Measurements from ENCODE around the gene NPTN. TPM values are rescaled to one million over a fixed set of nuclear protein-coding genes. Genes with fewer than 3 reads are reported as not detected.

Gene NPTN
- total and polyA plus RNA-seq, 2 of the 13 experiments (the other 11 are each of a cell fraction or from before 2014, with no cell fraction given): 78.0 to 110 TPM

DNA sequence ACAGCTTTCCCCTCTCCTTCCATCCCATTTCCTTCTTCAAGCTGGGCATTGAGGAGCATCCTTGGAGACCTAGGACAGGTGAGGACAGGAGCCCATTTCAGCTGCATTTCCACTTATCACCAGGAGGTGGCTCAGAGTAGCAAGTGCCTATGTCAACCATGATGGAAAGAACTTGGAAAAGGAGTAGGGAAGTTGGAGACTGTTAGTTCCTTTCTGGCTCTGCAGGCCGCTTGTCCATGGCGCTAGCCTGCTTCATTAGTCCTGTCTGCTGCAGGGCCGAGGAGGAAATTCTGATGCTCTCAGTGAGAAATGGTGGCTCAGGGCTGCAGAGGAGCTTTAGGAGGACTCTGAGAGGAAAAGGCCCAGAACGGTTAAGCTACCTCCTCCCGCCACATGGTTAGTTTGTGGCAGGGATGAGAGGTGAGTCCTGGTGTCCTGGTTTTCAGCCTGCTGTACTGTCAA is 44.0 kb upstream of the NPTN start (continued):
- TF ChIP-seq ZEB1 (IDR thresholded peaks at IDR 0.05; ENCODE audit: insufficient replicate concordance, low read depth): no peak
- TF ChIP-seq ZBTB7A (CRISPR knock-in tag; IDR thresholded peaks at IDR 0.05): no peak
- 0 out of 2 replicates have a peak, but pooled peaks have one; percentile 22 for TF ChIP-seq TAF1 (CRISPR knock-in tag; IDR thresholded peaks at IDR 0.05)
- no peak for TF ChIP-seq ZBTB1 (CRISPR knock-in tag; IDR thresholded peaks at IDR 0.05; ENCODE audit: borderline replicate concordance)
- TF ChIP-seq CREB1 (IDR thresholded peaks at IDR 0.05): no peak
- TF ChIP-seq CREB1 (CRISPR knock-in tag; IDR thresholded peaks at IDR 0.05): no peak
- TF ChIP-seq, protein P1, sequence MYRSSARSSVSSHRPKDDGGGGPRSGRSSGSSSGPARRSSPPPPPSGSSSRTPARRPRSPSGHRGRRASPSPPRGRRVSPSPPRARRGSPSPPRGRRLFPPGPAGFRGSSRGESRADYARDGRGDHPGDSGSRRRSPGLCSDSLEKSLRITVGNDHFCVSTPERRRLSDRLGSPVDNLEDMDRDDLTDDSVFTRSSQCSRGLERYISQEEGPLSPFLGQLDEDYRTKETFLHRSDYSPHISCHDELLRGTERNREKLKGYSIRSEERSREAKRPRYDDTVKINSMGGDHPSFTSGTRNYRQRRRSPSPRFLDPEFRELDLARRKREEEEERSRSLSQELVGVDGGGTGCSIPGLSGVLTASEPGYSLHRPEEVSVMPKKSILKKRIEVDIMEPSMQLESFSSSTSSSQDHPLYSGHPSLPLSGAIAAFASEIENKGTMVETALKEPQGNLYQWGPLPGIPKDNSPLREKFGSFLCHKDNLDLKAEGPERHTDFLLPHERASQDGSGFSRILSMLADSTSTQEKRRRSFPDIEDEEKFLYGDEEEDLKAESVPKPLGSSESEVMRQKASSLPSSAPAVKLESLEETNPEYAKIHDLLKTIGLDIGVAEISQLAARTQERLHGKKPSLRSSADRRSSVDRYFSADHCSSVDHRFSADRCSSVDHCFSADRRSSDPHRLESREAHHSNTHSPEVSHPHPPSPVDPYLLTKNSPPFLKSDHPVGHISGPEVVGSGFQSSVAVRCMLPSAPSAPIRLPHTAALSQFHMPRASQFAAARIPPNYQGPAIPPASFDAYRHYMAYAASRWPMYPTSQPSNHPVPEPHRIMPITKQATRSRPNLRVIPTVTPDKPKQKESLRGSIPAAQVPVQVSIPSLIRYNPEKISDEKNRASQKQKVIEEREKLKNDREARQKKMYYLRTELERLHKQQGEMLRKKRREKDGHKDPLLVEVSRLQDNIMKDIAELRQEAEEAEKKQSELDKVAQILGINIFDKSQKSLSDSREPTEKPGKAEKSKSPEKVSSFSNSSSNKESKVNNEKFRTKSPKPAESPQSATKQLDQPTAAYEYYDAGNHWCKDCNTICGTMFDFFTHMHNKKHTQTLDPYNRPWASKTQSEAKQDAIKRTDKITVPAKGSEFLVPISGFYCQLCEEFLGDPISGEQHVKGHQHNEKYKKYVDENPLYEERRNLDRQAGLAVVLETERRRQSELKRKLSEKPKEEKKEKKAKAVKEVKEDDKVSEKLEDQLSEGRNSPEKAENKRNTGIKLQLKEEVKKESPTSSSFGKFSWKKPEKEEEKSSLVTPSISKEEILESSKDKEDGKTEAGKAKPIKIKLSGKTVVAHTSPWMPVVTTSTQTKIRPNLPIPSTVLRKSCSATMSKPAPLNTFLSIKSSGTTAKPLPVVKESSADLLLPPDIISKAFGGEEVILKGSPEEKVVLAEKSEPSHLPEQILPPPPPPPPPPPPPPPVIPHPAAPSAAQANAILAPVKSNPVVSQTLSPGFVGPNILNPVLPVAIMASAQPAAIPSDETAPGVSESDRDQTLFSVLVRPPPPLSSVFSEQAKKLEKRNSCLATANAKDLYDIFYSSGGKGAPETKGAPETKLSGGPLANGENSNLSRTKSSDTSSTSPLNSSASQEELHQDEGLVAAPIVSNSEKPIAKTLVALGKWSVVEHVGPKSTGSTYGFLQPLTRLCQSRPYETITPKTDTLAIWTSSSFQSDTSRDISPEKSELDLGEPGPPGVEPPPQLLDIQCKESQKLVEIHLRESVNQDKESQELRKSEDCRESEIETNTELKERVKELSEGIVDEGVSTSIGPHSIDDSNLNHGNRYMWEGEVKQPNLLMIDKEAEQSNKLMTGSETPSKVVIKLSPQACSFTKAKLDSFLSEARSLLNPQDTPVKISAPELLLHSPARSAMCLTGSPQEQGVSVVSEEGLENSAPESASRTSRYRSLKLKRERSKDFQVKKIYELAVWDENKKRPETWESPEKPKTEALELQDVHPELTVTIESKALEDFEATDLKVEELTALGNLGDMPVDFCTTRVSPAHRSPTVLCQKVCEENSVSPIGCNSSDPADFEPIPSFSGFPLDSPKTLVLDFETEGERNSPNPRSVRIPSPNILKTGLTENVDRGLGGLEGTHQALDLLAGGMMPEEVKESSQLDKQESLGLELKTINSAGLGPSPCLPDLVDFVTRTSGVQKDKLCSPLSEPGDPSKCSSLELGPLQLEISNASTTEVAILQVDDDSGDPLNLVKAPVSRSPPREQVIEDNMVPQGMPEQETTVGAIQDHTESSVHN (CRISPR knock-in tag; IDR thresholded peaks at IDR 0.05): 0 out of 2 replicates have a peak, but pooled peaks have one; percentile 40
- TF ChIP-seq IRF2 (CRISPR knock-in tag; IDR thresholded peaks at IDR 0.05): 0 out of 2 replicates have a peak, but pooled peaks have one; percentile 27
- no peak for TF ChIP-seq ZSCAN21 (CRISPR knock-in tag; IDR thresholded peaks at IDR 0.05; ENCODE audit: borderline replicate concordance)
- TF ChIP-seq ZC3H13 (CRISPR knock-in tag; IDR thresholded peaks at IDR 0.05): no peak
- TF ChIP-seq, protein P2, sequence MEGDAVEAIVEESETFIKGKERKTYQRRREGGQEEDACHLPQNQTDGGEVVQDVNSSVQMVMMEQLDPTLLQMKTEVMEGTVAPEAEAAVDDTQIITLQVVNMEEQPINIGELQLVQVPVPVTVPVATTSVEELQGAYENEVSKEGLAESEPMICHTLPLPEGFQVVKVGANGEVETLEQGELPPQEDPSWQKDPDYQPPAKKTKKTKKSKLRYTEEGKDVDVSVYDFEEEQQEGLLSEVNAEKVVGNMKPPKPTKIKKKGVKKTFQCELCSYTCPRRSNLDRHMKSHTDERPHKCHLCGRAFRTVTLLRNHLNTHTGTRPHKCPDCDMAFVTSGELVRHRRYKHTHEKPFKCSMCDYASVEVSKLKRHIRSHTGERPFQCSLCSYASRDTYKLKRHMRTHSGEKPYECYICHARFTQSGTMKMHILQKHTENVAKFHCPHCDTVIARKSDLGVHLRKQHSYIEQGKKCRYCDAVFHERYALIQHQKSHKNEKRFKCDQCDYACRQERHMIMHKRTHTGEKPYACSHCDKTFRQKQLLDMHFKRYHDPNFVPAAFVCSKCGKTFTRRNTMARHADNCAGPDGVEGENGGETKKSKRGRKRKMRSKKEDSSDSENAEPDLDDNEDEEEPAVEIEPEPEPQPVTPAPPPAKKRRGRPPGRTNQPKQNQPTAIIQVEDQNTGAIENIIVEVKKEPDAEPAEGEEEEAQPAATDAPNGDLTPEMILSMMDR (CRISPR knock-in tag; IDR thresholded peaks at IDR 0.05): peak; percentile 88
- TF ChIP-seq ZBTB44 (CRISPR knock-in tag; IDR thresholded peaks at IDR 0.05): no peak
- TF ChIP-seq ZKSCAN8 (CRISPR knock-in tag; IDR thresholded peaks at IDR 0.05; ENCODE audit: borderline replicate concordance): 0 out of 2 replicates have a peak, but pooled peaks have one; percentile 25
- TF ChIP-seq, protein P3, sequence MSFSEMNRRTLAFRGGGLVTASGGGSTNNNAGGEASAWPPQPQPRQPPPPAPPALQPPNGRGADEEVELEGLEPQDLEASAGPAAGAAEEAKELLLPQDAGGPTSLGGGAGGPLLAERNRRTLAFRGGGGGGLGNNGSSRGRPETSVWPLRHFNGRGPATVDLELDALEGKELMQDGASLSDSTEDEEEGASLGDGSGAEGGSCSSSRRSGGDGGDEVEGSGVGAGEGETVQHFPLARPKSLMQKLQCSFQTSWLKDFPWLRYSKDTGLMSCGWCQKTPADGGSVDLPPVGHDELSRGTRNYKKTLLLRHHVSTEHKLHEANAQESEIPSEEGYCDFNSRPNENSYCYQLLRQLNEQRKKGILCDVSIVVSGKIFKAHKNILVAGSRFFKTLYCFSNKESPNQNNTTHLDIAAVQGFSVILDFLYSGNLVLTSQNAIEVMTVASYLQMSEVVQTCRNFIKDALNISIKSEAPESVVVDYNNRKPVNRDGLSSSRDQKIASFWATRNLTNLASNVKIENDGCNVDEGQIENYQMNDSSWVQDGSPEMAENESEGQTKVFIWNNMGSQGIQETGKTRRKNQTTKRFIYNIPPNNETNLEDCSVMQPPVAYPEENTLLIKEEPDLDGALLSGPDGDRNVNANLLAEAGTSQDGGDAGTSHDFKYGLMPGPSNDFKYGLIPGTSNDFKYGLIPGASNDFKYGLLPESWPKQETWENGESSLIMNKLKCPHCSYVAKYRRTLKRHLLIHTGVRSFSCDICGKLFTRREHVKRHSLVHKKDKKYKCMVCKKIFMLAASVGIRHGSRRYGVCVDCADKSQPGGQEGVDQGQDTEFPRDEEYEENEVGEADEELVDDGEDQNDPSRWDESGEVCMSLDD (CRISPR knock-in tag; IDR thresholded peaks at IDR 0.05; ENCODE audit: borderline replicate concordance): no peak
- TF ChIP-seq, protein P4, sequence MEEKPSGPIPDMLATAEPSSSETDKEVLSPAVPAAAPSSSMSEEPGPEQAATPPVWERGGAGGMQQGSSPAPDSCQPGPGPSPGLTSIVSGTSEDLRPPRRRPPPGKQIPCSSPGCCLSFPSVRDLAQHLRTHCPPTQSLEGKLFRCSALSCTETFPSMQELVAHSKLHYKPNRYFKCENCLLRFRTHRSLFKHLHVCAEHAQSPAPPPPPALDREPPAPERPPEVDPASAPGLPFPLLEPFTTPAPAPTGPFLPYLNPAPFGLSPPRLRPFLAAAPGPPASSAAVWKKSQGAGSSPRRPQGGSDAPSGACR (CRISPR knock-in tag; IDR thresholded peaks at IDR 0.05): no peak

Measured in HepG2 (cell line).